SW480 (cell line): ENCODE measurements around the gene HLA-DRB1.
"Not testable (repeated sequence)": the region's sequence is repeated elsewhere in the genome, so short reads cannot be mapped to it uniquely, and the experiment has no call there.

ENCODE experiments used
- DNase-seq: peaks from one replicate; pipeline ENCODE4 v3.0.0-alpha.2; 2016; ENCODE audit warnings: low spot score

HLA-DRB1 gene

GRCh38 chr6:32589596-32590449 lies at the start of gene HLA-DRB1:
Gene HLA-DRB1, minus strand, starts transcription at chr6:32589848. Its CDS starts 106 bp downstream, at chr6:32589742.
- peak; percentile 8 for DNase-seq

GRCh38 chr6:32638532-32639219 lies 49.0 kb upstream of the HLA-DRB1 start:
- DNase-seq = no peak

DNA sequence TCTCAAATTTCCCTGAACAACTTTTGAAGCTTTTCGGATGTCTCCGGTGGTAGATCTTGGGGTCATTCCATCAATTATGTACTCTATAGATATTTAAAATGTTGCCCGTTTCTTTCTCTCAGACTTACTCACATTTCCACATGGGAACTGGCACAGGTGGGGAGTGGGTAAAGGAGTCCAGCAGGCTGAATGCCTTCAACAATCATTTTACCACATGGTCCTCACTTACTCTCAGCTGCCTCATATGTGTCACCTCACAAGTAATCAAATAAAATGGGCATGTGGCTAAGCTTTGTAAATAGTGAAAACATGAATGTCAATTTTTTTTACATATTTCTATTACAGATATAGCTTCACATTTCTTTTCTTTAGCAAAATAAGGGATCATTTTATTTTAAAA lies 48.2 kb upstream of the HLA-DRB1 start:
- no peak for DNase-seq

DNA sequence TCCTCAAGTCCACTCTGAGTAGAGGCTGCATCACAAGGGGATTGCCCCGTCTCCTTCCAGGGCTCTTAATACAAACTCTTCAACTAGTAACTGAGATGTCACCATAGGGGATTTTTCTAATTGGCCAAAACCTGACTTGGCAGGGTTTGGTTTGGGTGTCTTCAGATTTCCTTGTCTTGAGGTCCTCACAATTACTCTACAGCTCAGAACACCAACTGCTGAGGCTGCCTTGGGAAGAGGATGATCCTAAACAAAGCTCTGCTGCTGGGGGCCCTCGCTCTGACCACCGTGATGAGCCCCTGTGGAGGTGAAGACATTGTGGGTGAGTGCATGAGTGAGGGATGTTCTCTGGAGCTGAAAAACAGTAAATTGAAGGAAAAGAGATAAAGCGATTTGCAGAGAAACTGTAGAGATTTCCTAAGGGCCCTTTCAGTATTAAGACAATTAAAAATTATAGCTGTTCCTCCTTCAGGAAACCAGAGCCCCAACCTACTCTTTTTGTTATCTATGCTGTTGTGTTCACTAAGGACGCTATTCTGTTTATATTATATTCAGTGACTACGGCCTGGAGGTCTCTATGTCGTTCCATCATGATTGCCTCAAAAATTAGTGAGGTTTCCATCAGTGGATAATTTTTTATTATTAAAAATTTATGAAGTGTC lies 47.7 kb upstream of the HLA-DRB1 start, which contains the start of gene HLA-DQA1:
Gene HLA-DQA1 (plus strand): TSS at position 188 of the 662 bp plus-strand sequence. CDS start 53 bp downstream, at position 241.
- no peak for DNase-seq

- DNase-seq = no peak
Observed at GRCh38 chr6:32635526-32636123, 46.0 kb upstream of the HLA-DRB1 start.

GRCh38 chr6:32629793-32630192 lies 40.1 kb upstream of the HLA-DRB1 start:
- DNase-seq = not testable (repeated sequence)

GRCh38 chr6:32627831-32628230 lies 38.2 kb upstream of the HLA-DRB1 start:
- DNase-seq = no peak

GRCh38 chr6:32627249-32627648 lies 37.6 kb upstream of the HLA-DRB1 start:
- DNase-seq = no peak

GRCh38 chr6:32625137-32625536 lies 35.5 kb upstream of the HLA-DRB1 start:
- no peak for DNase-seq

DNA sequence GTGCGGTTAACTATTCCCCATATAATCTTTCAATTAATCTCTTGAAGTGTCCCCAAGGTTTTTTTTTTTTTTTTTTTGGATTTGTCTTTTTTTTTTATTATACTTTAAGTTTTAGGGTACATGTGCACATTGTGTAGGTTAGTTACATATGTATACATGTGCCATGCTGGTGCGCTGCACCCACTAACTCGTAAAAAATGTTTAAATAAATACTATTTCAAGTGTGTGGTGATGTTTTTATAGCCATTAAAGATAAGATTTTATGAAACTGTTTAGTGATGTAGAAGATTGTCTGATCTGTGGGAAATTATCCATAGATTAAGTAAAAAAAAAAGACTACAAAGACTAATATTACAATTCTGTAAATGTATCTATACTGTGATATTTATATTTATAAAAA lies 34.9 kb upstream of the HLA-DRB1 start:
- no peak for DNase-seq

GRCh38 chr6:32623693-32624092 lies 34.0 kb upstream of the HLA-DRB1 start:
- DNase-seq = no peak

- peak; percentile 69 for DNase-seq
Observed at GRCh38 chr6:32622545-32623401, 33.1 kb upstream of the HLA-DRB1 start.

DNA sequence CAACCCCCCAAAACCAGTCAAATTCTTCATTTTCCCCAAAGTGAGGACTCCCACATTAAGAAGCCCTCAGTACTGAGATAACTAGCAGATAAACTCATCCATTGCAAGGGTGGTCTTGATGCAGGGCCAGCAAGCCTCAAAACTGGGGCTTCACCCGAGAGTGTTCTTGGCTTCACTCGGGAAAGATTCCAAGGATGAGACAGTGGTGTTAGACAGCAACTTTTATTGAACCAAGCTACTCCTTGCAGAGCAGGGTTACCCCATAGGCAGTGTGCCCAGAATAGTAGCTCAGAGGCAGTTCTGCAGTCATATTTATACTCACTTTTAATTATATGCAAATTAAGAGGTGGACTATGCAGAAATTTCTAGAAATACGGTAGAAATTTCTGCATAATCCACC lies 31.7 kb upstream of the HLA-DRB1 start:
- DNase-seq = no peak

- DNase-seq = no peak
Observed at GRCh38 chr6:32617751-32618150, 28.1 kb upstream of the HLA-DRB1 start.

GRCh38 chr6:32615885-32616532 lies 26.4 kb upstream of the HLA-DRB1 start:
- no peak for DNase-seq

GRCh38 chr6:32614366-32615081 lies 24.9 kb upstream of the HLA-DRB1 start:
- DNase-seq = no peak

DNA sequence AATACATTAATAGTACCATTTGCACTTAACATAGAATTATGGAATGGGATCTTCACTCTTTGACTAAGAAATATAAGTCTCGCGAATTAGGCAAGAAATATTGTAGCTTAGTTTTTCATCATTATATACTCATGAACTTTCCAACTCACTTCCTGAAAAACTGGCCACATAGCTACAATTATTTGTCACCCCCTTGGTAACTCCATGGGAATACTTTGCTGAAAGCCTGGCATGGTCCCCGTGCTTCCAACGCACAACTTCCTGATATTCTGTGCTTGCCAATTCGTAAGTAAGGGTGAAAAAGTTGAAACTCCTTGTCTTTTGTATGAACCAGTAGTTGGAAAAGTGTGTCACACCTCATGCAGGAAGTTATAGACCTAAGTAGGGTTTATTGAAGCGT lies 23.8 kb upstream of the HLA-DRB1 start:
- DNase-seq = no peak

GRCh38 chr6:32610682-32611296 lies 21.1 kb upstream of the HLA-DRB1 start:
- no peak for DNase-seq
